ENCODE data around the gene SUSD4.

The SUSD4 gene

GRCh38 chr1:223175633-223176032, 188.3 kb downstream of the SUSD4 start:
- no peaks in the 10 kb centered on the region for H3K36me3 ChIP-seq (ENCODE audit: control insufficient read depth, insufficient read depth, low read length)
- H3K9ac ChIP-seq (ENCODE audit: low read length), result no peak overlapping the region
- no peaks in the 10 kb centered on the region for H3K9me3 ChIP-seq (ENCODE audit: control insufficient read depth, low read length)
- H3K27me3 ChIP-seq (ENCODE audit: control insufficient read depth, insufficient read depth, low read length), result no peaks in the 10 kb centered on the region
- H3K4me3 ChIP-seq (ENCODE audit: low read length), result no peak overlapping the region
- peaks cover 10% of the 10 kb centered on the region for H3K4me1 ChIP-seq (ENCODE audit: control insufficient read depth, insufficient read depth, low read length)

DNA sequence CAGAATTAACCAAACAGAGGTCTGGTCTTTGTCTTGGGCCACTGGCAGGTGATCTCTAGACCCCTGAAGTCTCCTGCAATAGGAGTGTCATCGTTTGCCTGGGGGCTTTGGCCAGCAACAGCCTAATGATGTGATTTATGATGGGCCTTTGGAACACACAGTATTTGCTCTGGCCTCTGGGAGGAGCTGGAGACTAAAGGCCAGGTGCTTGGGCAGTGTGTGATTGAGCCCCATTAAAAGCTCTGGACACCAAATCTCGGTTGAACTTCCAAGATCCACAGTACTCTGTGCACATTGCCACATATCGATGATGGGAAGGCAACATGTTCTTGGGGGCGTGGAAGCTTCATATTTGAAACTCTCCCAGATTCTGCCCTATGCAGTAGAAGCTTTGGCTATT, 188.9 kb downstream of the SUSD4 start:
- H3K4me3 ChIP-seq (ENCODE audit: low read length), result no peak overlapping the region
- no peaks in the 10 kb centered on the region for H3K9me3 ChIP-seq (ENCODE audit: control insufficient read depth, low read length)
- H3K4me1 ChIP-seq (ENCODE audit: control insufficient read depth, insufficient read depth, low read length), result peaks cover 10% of the 10 kb centered on the region
- no peaks in the 10 kb centered on the region for H3K27me3 ChIP-seq (ENCODE audit: control insufficient read depth, insufficient read depth, low read length)
- H3K36me3 ChIP-seq (ENCODE audit: control insufficient read depth, insufficient read depth, low read length), result no peaks in the 10 kb centered on the region
- no peak overlapping the region for H3K9ac ChIP-seq (ENCODE audit: low read length)

Data from mucosa of stomach (tissue), 1 donor.